ENCODE measurements around the gene ABHD2. TPM values are rescaled to one million over a fixed set of nuclear protein-coding genes. Genes with fewer than 3 reads are reported as not detected.

Gene ABHD2
- total and polyA plus RNA-seq, 9 of the 15 experiments (the other 6 are each of a cell fraction or from before 2014, with no cell fraction given), result 16.9 to 99.8 (median 47.5) TPM

DNA sequence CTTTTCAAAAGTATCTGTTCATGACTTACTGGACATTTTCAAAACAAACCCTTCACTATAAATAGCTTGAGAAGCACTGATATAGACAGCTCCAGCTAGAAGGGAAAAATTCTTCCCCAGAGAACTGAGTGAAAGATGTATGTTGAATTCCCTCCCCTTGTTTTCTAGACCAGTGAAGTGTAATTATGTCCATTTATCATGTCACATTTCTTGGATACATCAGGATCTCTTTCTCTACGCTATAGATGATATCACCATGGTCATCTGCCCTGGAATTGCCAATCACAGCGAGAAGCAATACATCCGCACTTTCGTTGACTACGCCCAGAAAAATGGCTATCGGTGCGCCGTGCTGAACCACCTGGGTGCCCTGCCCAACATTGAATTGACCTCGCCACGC lies 66.9 kb downstream of the ABHD2 start (continued):
- TF ChIP-seq ZNF586 (CRISPR knock-in tag; conservative IDR thresholded peaks at IDR 0.05) (no peak), ZNF584 (CRISPR knock-in tag; IDR thresholded peaks at IDR 0.05; ENCODE audit: low read depth) (no peak), RBM22 (IDR thresholded peaks at IDR 0.05; ENCODE audit: low read depth, low read length, poor library complexity, severe bottlenecking) (no peak)

DNA sequence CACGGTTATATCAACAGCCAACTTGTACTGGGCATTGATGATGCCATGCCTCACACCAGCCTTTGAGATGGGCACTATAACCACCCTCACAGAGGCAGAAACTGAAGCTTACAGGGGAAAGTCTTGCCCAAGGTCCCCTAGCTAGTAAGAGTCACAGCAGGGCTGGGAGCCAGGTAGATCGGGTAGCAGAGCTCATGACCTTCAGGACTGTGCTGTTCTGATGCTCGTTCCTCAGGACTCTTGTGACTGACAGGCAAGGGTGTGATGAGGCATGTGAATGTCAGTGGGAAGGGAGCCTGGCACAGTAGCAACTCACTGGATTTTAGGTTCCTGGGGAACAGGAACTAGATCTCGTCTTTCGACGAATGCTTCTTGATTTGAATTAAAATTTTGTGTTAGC lies 67.4 kb downstream of the ABHD2 start:
- peaks cover 2% of the 10 kb centered on the region; the same call in 1 of the 3 replicates for H3K79me2 ChIP-seq (ENCODE audit: control insufficient read depth, insufficient read depth, low read length)
- CTCF ChIA-PET (ENCODE audit: low intra/inter-chr PET ratio), result no interaction called here
- H3K36me3 ChIP-seq (ENCODE audit: control insufficient read depth, insufficient read depth, low read length), result peaks cover 79% of the 10 kb centered on the region
- H3K9me3 ChIP-seq (replicated peaks; ENCODE audit: control insufficient read depth, insufficient read depth, low read depth, low read length), result no peaks in the 10 kb centered on the region
- no peak for FAIRE-seq
- in situ Hi-C loops (cut with MboI), result no loop called here
- TF ChIP-seq PYGO2 (tag; IDR thresholded peaks at IDR 0.05), result no peak
- TF ChIP-seq DNMT1 (IDR thresholded peaks at IDR 0.05), result no peak
- TF ChIP-seq ZEB2 (IDR thresholded peaks at IDR 0.05), result no peak
- TF ChIP-seq SP1 (CRISPR knock-in tag; IDR thresholded peaks at IDR 0.05), result no peak
- TF ChIP-seq ILF3 (IDR thresholded peaks at IDR 0.05; ENCODE audit: borderline replicate concordance), result no peak
- no peak for TF ChIP-seq ZNF324 (CRISPR knock-in tag; IDR thresholded peaks at IDR 0.05)
- no peak for TF ChIP-seq NRF1 (conservative IDR thresholded peaks at IDR 0.05 in 1 of 2, IDR thresholded peaks at IDR 0.05 in 1 of 2)
- no peak for TF ChIP-seq GTF2F1 (IDR thresholded peaks at IDR 0.05; ENCODE audit: low read depth, low read length)
- TF ChIP-seq MEF2D (tag; conservative IDR thresholded peaks at IDR 0.05; ENCODE audit: low read depth), result no peak
- TF ChIP-seq ARHGAP35 (IDR thresholded peaks at IDR 0.05; ENCODE audit: partially characterized antibody), result no peak
- no peak for TF ChIP-seq PCBP1 (IDR thresholded peaks at IDR 0.05; ENCODE audit: low read depth, low read length, poor library complexity, severe bottlenecking)
- no peak for TF ChIP-seq CEBPG (CRISPR knock-in tag; IDR thresholded peaks at IDR 0.05)
- no peak for TF ChIP-seq CEBPG (tag; conservative IDR thresholded peaks at IDR 0.05 in 1 of 2, IDR thresholded peaks at IDR 0.05 in 1 of 2)
- H3K9me1 ChIP-seq (ENCODE audit: control insufficient read depth, insufficient read depth, low read length), result no peaks in the 10 kb centered on the region
- no peak overlapping the region for H3K9ac ChIP-seq (ENCODE audit: insufficient read depth in 1 of 2, low read depth in 2 of 2, low read length in 2 of 2)
- POLR2A ChIA-PET, result interaction anchor here (0.8 kb wide), 1 partner anchor 23 kb away, joined by 3 read pairs; no protein-coding TSS in a partner anchor
- H3K4me2 ChIP-seq (ENCODE audit: insufficient read depth, low read length), result no peak overlapping the region
- no peak for ATAC-seq
- no peak overlapping the region for H3K27ac ChIP-seq (ENCODE audit: extremely low read depth, low read depth, low read length)
- H2AFZ ChIP-seq (ENCODE audit: low read depth, low read length), result no peak overlapping the region
- intact Hi-C loops (cut with micrococcal nuclease), result no loop called here
- no peak for DNase-seq (ENCODE audit: extremely low read depth in 1 of 4, low spot score in 3 of 4)
- no peaks in the 10 kb centered on the region for H3K27me3 ChIP-seq (ENCODE audit: control insufficient read depth in 2 of 2, insufficient read depth in 2 of 2, low read length in 2 of 2)
- no peak overlapping the region for H3K4me3 ChIP-seq
- H4K20me1 ChIP-seq (replicated peaks; ENCODE audit: control insufficient read depth, insufficient read depth, low read length), result no peaks in the 10 kb centered on the region
- WGBS (ENCODE audit: insufficient coverage, low coverage, missing lambda C conversion rate), result 81% methylated on average over 5 of the region's 6 CpGs
- no TSS peak for BruUV-seq (replicated peaks)
- no peaks in the 10 kb centered on the region for H3K4me1 ChIP-seq (replicated peaks in 1 of 2; ENCODE audit: control insufficient read depth in 2 of 2, insufficient read depth in 2 of 2, low read length in 2 of 2)
